OCI-LY3 (cell line): ENCODE data around the gene SRM.
A peak's percentile ranks its signal among the peaks of the same experiment; 100 is the strongest.
"Not testable (repeated sequence)": the region's sequence is repeated elsewhere in the genome, so short reads cannot be mapped to it uniquely, and the experiment has no call there.

Experiments used
- H2AFZ ChIP-seq: fragments of 200-600, 300-600 bp; shearing (Covaris generic); 2 replicates; pipeline ENCODE4 v1.6.0; 2014; ENCODE audit warnings: antibody characterized with exemption, low read depth, low read length
- H3K27ac ChIP-seq: fragments of 200-600, 300-600 bp; sonication (generic); 2 replicates; pipeline ENCODE4 v1.5.1; 2014; ENCODE audit warnings: mild to moderate bottlenecking, low read length, moderate library complexity, mixed read lengths
- H3K27me3 ChIP-seq: fragments of 200-600, 300-600 bp; sonication (generic); 2 replicates; pipeline ENCODE4 v1.6.1; 2014; ENCODE audit warnings: low read depth, low read length, mixed read lengths
- H3K36me3 ChIP-seq: fragments of 200-600, 300-600 bp; sonication (generic); replicated peaks from 2 replicates; pipeline ENCODE3; 2014; ENCODE audit warnings: low read depth, low read length, mixed read lengths
- H3K4me1 ChIP-seq: fragments of 300-600, 200-600 bp; sonication (generic); 2 replicates; pipeline ENCODE4 v1.6.1; 2014; ENCODE audit warnings: low read length, mixed read lengths
- H3K4me2 ChIP-seq: fragments of 200-600, 300-600 bp; sonication (generic); 2 replicates; pipeline ENCODE4 v1.6.1; 2014; ENCODE audit warnings: low read length, mixed read lengths
- H3K4me3 ChIP-seq: fragments of 300-600, 200-600 bp; sonication (generic); 2 replicates; pipeline ENCODE4 v1.5.1; 2014; ENCODE audit warnings: antibody characterized with exemption, mild to moderate bottlenecking, low read length, moderate library complexity
- H3K79me2 ChIP-seq: fragments of 300-600, 200-600 bp; shearing (Covaris generic); 2 replicates; pipeline ENCODE4 v1.6.1; 2014; ENCODE audit warnings: mild to moderate bottlenecking, low read length, mixed read lengths
- H3K9ac ChIP-seq: fragments of 300-600, 200-600 bp; shearing (Covaris generic); 2 replicates; pipeline ENCODE4 v1.6.0; 2014; ENCODE audit warnings: mild to moderate bottlenecking, low read length, moderate library complexity
- H3K9me3 ChIP-seq: fragments of 200-600, 300-600 bp; shearing (Covaris generic); 2 replicates; pipeline ENCODE4 v1.6.1; 2014; ENCODE audit warnings: low read length, mixed read lengths; ENCODE audit not compliant: insufficient read depth
- H4K20me1 ChIP-seq: fragments of 200-600, 300-600 bp; sonication (generic); 2 replicates; pipeline ENCODE4 v1.6.1; 2016; ENCODE audit warnings: low read length, mixed read lengths; ENCODE audit not compliant: insufficient read depth
- EZH2phosphoT487 ChIP-seq: fragments of 200-600 bp; shearing (Covaris generic); IDR thresholded peaks from 2 replicates; pipeline ENCODE4 v1.6.1; 2018; ENCODE audit warnings: antibody characterized with exemption, mixed run types, low read depth
- TF ChIP-seq, protein P1 (sequence below): fragments of 200-600, 300-600 bp; sonication (generic); IDR thresholded peaks from 2 replicates; pipeline ENCODE4 v1.5.1; 2014; ENCODE audit warnings: antibody characterized with exemption, low read length, low read depth

The SRM gene

DNA sequence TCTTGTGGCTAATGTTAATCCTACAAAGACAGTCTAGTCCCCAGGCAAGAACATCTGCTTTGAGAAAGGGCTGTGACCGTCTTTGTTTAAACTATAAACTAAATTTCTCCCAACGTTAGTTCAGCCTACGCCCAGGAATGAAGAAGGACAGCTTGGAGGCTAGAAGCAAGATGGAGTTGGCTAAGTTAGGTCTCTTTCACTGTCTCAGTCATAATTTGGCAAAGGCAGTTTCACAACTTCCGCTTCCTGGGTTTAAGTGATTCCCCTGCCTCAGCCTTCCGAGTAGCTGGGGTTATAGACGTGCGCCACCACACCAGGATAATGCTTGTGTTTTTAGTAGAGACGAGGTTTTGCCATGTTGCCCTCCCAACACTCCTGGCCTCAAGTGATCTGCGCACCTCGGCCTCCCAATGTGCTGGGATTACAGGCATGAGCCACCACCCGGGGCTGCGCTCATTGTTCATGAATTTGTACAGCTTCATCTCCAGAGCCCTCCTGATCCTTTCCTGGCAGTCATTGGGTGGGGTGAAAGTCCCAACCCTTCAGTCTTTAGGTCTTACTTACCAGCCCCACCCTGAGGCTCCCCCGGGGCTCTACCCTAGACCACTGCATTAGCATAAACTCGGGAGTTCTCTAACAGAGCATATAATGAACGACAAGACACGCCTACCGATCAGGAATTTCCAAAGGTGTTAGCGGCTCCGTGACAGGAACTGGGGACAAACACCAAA, 7.9 kb downstream of the SRM start:
- H3K4me1 ChIP-seq, result peaks cover 23% of the 10 kb centered on the region
- no peaks in the 10 kb centered on the region for H3K79me2 ChIP-seq
- TF ChIP-seq, protein P1, sequence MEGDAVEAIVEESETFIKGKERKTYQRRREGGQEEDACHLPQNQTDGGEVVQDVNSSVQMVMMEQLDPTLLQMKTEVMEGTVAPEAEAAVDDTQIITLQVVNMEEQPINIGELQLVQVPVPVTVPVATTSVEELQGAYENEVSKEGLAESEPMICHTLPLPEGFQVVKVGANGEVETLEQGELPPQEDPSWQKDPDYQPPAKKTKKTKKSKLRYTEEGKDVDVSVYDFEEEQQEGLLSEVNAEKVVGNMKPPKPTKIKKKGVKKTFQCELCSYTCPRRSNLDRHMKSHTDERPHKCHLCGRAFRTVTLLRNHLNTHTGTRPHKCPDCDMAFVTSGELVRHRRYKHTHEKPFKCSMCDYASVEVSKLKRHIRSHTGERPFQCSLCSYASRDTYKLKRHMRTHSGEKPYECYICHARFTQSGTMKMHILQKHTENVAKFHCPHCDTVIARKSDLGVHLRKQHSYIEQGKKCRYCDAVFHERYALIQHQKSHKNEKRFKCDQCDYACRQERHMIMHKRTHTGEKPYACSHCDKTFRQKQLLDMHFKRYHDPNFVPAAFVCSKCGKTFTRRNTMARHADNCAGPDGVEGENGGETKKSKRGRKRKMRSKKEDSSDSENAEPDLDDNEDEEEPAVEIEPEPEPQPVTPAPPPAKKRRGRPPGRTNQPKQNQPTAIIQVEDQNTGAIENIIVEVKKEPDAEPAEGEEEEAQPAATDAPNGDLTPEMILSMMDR, result no peak
- TF ChIP-seq EZH2phosphoT487, result no peak
- H3K4me3 ChIP-seq, result peak overlapping the region; percentile 43; the same call in 1 of the 2 replicates
- H3K9me3 ChIP-seq, result no peaks in the 10 kb centered on the region
- H2AFZ ChIP-seq, result peak overlapping the region; percentile 89
- H3K36me3 ChIP-seq, result no peaks in the 10 kb centered on the region
- peak overlapping the region; percentile 48; the same call in 1 of the 2 replicates for H3K9ac ChIP-seq
- no peaks in the 10 kb centered on the region for H4K20me1 ChIP-seq
- peak overlapping the region; percentile 72 for H3K27ac ChIP-seq
- no peaks in the 10 kb centered on the region for H3K27me3 ChIP-seq
- H3K4me2 ChIP-seq, result peak overlapping the region; percentile 65

DNA sequence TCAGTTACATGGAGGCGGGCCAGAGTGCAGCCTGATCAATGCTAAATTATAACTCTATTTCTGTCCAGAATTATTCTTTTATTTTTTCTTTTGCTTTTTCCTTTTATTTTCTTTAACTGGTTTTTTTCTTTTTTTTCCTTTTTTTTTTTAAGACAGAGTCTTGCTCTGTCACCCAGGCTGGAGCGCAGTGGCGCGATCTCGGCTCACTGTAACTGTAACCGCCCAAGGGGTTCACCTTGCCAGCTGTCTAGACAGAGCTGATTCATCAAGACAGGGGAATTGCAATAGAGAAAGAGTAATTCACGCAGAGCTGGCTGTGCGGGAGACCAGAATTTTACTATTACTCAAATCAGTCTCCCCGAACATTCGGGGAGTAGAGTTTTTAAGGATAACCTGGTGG, 8.7 kb downstream of the SRM start:
- not testable (repeated sequence) for H3K36me3 ChIP-seq, H4K20me1 ChIP-seq, H3K79me2 ChIP-seq, H3K27me3 ChIP-seq, H3K9ac ChIP-seq, H3K4me3 ChIP-seq, H2AFZ ChIP-seq, H3K9me3 ChIP-seq
- peaks cover 23% of the 10 kb centered on the region for H3K4me1 ChIP-seq
- peak overlapping the region; percentile 72 for H3K27ac ChIP-seq
- peak overlapping the region; percentile 65 for H3K4me2 ChIP-seq

DNA sequence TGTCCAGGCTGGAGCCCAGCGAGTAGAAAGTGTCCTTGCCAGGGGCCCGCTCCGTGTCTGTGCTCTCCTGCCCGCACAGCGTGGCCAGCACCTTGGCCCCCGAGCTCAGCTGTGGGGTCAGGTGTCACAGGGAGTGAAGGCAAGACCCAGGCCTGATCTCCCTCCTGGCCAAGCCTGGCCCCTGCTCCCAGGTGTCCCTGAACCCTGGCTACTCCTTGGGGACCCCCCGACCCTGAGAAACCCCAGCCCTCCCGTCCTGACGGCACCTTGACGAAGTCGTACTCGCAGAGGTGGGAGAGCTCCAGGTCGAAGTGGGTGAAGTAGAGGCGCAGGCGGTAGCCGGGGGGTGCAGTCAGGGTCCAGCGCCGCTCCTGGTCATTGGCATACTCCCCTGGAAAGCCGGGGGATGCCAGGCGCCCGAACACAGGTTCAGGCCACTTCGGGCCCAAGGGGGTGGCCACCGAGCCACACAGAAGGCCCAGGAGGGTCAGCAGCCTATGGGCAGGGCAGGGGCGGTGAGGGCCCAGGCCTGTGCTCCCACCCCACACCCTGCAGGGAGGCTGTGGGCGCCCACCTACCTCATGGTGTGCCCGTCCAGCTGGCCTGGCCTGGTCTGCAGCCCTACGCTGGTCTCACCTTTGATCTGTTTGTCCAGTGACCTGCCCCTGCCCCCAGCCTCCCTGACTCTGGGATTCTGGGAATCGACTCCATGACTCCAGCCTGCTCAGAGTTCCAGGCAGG, 13.0 kb downstream of the SRM start, which contains the start of gene MASP2:
MASP2 (minus strand) TSS at position 615 of the 741 bp plus-strand sequence; CDS start at position 583, 32 bp downstream.
- no peak for TF ChIP-seq EZH2phosphoT487
- TF ChIP-seq, protein P1, result no peak
- Histone ChIP-seq H3K36me3 (no peaks in the 10 kb centered on the region), H3K4me1 (peaks cover 7% of the 10 kb centered on the region), H3K9ac (no peak within 1 kb of the TSS), H2AFZ (no peak within 1 kb of the TSS), H3K9me3 (no peaks in the 10 kb centered on the region), H3K79me2 (no peaks in the 10 kb centered on the region), H3K4me3 (no peak within 1 kb of the TSS), H4K20me1 (no peaks in the 10 kb centered on the region), H3K4me2 (no peak within 1 kb of the TSS), H3K27me3 (no peaks in the 10 kb centered on the region), H3K27ac (no peak within 1 kb of the TSS)

DNA sequence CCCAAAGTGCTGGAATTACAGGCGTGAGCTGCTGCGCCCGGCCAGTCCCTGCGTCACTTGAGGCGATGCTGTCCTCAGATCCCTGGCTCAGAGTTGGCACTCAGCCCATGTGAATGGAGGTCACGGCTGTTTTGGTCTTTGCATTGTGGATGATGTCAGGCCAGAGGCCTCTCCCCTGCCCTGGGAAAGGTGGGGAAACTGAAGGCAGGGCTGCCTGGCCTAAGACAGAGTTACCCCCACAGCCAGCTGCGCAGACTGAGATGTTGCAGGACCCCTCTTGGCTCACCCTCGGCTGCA, 13.6 kb downstream of the SRM start:
- no peaks in the 10 kb centered on the region for H3K79me2 ChIP-seq
- H4K20me1 ChIP-seq, result no peaks in the 10 kb centered on the region
- H3K9ac ChIP-seq, result no peak overlapping the region
- no peak for TF ChIP-seq EZH2phosphoT487
- TF ChIP-seq, protein P1, result no peak
- no peaks in the 10 kb centered on the region for H3K36me3 ChIP-seq
- H3K27me3 ChIP-seq, result no peaks in the 10 kb centered on the region
- no peak overlapping the region for H3K4me2 ChIP-seq
- peaks cover 1% of the 10 kb centered on the region for H3K4me1 ChIP-seq
- H3K27ac ChIP-seq, result no peak overlapping the region
- no peak overlapping the region for H2AFZ ChIP-seq
- H3K9me3 ChIP-seq, result no peaks in the 10 kb centered on the region
- H3K4me3 ChIP-seq, result no peak overlapping the region
